Right atrium auricular region (tissue), 2 donors: Measurements from ENCODE around the gene LRRN4CL. TPM values are rescaled to one million over a fixed set of nuclear protein-coding genes. Genes with fewer than 3 reads are reported as not detected.

ENCODE experiments used
- DNase-seq: peaks from one replicate; pipeline ENCODE4 v3.0.0-alpha.2; 2019; ENCODE audit warnings: low spot score
- H3K27ac ChIP-seq, 2 donors: fragments of 200-600 bp; sonication (generic); 1 replicate in 1 of 2; 2 replicates in 1 of 2; pipeline ENCODE4 v1.5.1; 2016 to 2019
- H3K27me3 ChIP-seq, 2 donors: fragments of 200-600 bp; sonication (generic); one replicate each; pipeline versions ENCODE4 v1.5.1 to v1.6.0; 2017 to 2019
- H3K36me3 ChIP-seq: fragments of 200-600 bp; sonication (generic); one replicate; pipeline ENCODE4 v1.5.1; 2016
- H3K4me1 ChIP-seq, 2 donors: fragments of 200-600 bp; sonication (generic); one replicate each; pipeline versions ENCODE4 v1.5.1 to v1.6.0; 2017 to 2019
- H3K4me3 ChIP-seq, 2 donors: fragments of 200-600 bp; sonication (generic); 1 replicate in 1 of 2; 2 replicates in 1 of 2; pipeline ENCODE4 v1.5.1; 2017 to 2019; ENCODE audit warnings: mild to moderate bottlenecking in 1 of 2, moderate library complexity in 1 of 2
- H3K9me3 ChIP-seq, 2 donors: fragments of 200-600 bp; sonication (generic); one replicate each; pipeline ENCODE4 v1.5.1; 2019
- CTCF ChIP-seq, 2 donors: fragments of 200-600 bp; sonication (generic); IDR thresholded peaks; one replicate each; pipeline ENCODE4 v1.5.1; 2019; ENCODE audit warnings: antibody characterized with exemption in 2 of 2
- total RNA-seq, 2 donors: library from RNA; depleted of rRNA; stranded (reverse); fragments of >200 nt; gene quantifications; one replicate each; pipeline ENCODE4 v1.1.0, GENCODE V29; 2016

The LRRN4CL gene
- total RNA-seq, 2 donors from 2014 or later: 1.5 to 3.0 TPM

GRCh38 chr11:62649486-62649885, 39.8 kb downstream of the LRRN4CL start:
- TF ChIP-seq CTCF (IDR thresholded peaks at IDR 0.05): no peak
- Histone ChIP-seq H3K27ac (no peak overlapping the region), H3K4me1 (peaks cover 0 to 37% of the 10 kb centered on the region in 2 donors), H3K4me3 (no peak overlapping the region), H3K27me3 (no peaks in the 10 kb centered on the region), H3K36me3 (peaks cover 20% of the 10 kb centered on the region), H3K9me3 (no peaks in the 10 kb centered on the region)
- DNase-seq: no peak

GRCh38 chr11:62648967-62649364, 40.4 kb downstream of the LRRN4CL start:
- H3K9me3 ChIP-seq: no peaks in the 10 kb centered on the region
- no peak overlapping the region for H3K27ac ChIP-seq
- no peak for TF ChIP-seq CTCF (IDR thresholded peaks at IDR 0.05)
- H3K4me1 ChIP-seq: peaks cover 0 to 42% of the 10 kb centered on the region in 2 donors
- H3K4me3 ChIP-seq: no peak overlapping the region
- DNase-seq: no peak
- no peaks in the 10 kb centered on the region for H3K27me3 ChIP-seq
- peaks cover 20% of the 10 kb centered on the region for H3K36me3 ChIP-seq

GRCh38 chr11:62648185-62648966, 41.0 kb downstream of the LRRN4CL start:
- Histone ChIP-seq H3K27me3 (no peaks in the 10 kb centered on the region), H3K4me1 (peaks cover 0 to 42% of the 10 kb centered on the region in 2 donors), H3K27ac (no peak overlapping the region), H3K36me3 (peaks cover 20% of the 10 kb centered on the region), H3K9me3 (no peaks in the 10 kb centered on the region), H3K4me3 (no peak overlapping the region)
- DNase-seq: no peak
- no peak for TF ChIP-seq CTCF (IDR thresholded peaks at IDR 0.05)

GRCh38 chr11:62647609-62648005, 41.7 kb downstream of the LRRN4CL start:
- no peaks in the 10 kb centered on the region for H3K9me3 ChIP-seq
- no peaks in the 10 kb centered on the region for H3K27me3 ChIP-seq
- no peak overlapping the region for H3K4me3 ChIP-seq
- DNase-seq: no peak
- H3K36me3 ChIP-seq: peaks cover 27% of the 10 kb centered on the region
- no peak overlapping the region for H3K27ac ChIP-seq
- peaks cover 0 to 41% of the 10 kb centered on the region in 2 donors for H3K4me1 ChIP-seq
- no peak for TF ChIP-seq CTCF (IDR thresholded peaks at IDR 0.05)

GRCh38 chr11:62646825-62647608, 42.3 kb downstream of the LRRN4CL start:
- H3K4me3 ChIP-seq: peak overlapping the region in 1 of 2 donors; percentile 78
- no peak overlapping the region for H3K27ac ChIP-seq
- H3K9me3 ChIP-seq: no peaks in the 10 kb centered on the region
- no peak for DNase-seq
- peaks cover 0 to 36% of the 10 kb centered on the region in 2 donors for H3K4me1 ChIP-seq
- no peaks in the 10 kb centered on the region for H3K27me3 ChIP-seq
- no peak for TF ChIP-seq CTCF (IDR thresholded peaks at IDR 0.05)
- H3K36me3 ChIP-seq: peaks cover 30% of the 10 kb centered on the region
